Activated effector memory CD4-positive, alpha-beta T cell treated with Interleukin-2 at 50 U/mL for 16 hours (primary cell): ENCODE measurements around the gene ARMC9.
"Not testable (repeated sequence)": the region's sequence is repeated elsewhere in the genome, so short reads cannot be mapped to it uniquely, and the experiment has no call there.

Experiments used
- DNase-seq: peaks from one replicate; pipeline ENCODE4 v3.0.0-alpha.2; 2020

ARMC9 gene

DNA sequence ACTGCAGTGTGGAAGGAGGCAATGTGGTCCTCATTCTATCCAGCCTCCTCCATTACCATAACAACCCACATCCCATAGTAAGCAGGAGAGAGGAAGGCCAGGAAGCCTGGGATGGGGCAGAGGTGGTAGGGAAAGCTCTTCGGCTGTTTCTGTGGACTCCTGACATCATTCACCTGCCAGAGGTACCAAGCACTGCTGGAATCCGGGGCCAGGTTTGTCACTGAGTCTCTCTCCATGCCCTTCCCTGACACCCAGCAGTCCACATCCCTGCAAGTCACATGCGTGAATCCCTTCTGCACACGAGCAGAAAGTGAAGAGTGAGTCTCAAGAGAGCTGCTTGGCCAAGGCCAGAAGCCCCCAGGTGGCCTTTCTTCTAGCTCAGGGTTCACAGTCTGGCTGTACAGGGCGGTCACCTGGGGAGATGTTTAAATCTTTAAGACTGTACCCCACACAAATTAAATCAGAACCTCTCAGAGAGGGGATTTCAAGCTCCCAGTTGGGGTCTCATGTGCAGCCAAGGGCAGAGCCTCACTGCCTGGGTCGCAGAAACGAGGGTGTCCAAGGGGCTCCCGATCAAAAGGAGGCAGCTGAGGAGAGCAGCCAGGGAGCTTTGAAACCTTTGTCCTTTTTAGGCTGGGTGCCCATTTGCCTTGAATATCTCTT is 94.2 kb downstream of the ARMC9 start:
- no peak for DNase-seq

DNA sequence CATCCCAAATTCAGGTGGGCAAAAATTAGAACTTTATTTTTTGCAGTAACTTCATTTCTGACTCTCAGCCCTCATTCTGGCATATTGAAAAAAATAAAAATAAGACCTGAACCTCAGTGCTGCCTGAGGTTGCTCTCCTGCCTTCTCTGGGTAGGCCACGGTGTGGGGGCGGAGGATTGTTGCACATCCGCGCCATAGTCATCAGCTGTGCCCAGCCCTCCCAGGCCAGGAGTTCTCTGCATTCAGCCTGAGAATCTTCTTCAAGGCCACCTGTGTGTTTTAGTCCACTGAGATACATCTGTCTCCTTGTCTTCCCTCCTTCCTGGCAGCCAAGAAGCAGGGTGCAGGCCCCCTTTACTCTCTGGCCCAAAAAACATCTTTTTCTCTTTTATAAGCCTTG is 94.7 kb downstream of the ARMC9 start:
- no peak for DNase-seq

DNA sequence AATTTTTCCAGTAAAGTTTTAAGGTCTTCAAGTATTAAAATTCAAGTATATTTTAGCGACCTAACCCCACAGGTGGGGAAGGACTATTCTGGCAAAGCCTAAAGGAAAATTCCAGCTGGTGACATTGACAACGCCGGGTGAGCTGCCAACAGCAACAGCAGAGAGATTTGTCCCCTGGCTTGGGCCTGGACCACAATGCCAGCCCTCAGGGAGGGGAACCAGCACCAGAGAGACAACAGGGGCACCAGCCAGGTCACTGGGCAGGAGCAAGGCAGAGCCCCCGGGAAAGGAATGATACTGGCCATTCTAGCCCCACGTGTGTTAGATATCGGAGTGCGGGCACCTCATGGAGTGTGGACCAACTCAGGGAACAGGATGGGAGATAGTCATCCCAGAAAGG is 95.7 kb downstream of the ARMC9 start:
- DNase-seq: no peak

DNA sequence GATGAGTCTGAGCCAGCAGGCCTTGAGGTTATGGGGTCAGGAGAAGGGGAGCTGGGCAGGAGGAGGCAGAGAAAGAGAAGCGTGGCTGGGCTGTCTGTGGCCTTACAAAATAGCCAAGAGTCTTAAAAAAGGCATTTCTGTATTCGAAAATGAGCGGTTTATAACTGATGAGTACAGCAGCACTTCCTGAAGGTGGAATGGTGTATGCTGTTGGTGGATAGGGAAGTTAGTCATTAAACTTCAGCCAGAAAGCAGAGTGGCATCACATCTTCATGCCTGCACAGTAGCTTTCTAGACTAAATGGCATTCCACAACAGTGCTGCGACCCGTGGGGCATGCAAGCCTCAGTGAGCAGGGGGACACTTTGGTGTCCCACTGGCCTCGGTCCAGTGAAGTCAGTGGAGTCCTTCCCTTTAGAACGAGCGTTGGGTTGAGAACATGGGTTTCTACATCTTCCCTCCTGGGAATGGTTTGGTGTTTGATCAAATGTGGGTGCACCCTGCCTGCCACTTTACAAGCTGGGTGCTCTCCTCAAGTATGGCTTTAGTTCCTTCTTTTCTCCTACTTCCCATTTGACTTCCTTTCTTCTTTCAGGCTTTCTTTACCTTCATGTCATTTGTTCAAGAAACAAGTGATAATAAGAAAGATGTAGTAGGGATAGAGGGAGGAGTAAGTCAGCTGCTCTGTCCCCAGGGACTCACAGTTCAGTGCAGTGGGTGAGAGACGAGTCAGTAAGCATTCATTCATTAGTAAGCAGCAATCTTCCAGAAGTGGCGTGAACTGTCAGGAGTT is 96.3 kb downstream of the ARMC9 start:
- DNase-seq: no peak

DNA sequence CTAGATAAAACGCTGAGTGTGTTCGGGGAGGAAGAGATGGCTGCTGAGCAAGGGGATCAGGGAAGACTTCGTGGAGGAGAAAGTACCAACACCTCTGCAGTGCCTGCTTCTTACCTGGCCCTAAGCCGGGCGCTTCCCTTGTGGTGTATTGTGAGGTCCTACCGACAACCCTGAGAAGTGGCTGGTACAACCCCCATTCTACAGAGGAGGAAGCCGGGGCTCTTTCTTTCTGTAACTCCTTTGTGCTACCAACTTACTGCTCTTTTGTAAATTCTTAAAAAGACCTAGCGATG is 96.9 kb downstream of the ARMC9 start:
- DNase-seq: no peak

DNA sequence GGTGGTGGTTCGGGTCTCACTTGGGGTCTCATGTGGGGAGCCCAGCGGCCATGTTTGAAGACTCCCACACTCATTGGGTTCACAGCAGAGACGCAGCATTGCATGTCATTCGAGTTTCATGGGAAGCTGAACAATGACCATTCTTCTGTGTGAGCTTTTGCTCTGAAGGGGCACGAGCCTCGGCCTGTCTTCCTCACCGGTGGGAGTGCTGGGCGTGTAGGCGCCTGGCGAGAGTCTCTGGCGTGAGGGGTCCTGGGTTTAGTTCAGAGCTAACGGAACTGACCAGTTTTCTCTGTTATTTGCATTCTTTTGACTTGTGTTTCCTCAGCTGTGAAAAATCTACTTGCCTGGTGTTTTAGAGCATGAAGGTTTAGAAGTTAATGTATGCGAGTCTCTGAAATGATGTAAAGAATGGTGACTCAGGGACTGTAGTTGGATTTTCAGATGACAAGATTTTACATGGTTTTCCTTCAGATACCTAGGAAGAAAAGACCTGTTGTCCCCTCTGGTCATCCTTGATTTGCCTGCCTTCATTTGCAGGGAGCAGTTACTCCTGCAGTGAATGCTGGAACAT is 98.1 kb downstream of the ARMC9 start:
- DNase-seq: no peak

DNA sequence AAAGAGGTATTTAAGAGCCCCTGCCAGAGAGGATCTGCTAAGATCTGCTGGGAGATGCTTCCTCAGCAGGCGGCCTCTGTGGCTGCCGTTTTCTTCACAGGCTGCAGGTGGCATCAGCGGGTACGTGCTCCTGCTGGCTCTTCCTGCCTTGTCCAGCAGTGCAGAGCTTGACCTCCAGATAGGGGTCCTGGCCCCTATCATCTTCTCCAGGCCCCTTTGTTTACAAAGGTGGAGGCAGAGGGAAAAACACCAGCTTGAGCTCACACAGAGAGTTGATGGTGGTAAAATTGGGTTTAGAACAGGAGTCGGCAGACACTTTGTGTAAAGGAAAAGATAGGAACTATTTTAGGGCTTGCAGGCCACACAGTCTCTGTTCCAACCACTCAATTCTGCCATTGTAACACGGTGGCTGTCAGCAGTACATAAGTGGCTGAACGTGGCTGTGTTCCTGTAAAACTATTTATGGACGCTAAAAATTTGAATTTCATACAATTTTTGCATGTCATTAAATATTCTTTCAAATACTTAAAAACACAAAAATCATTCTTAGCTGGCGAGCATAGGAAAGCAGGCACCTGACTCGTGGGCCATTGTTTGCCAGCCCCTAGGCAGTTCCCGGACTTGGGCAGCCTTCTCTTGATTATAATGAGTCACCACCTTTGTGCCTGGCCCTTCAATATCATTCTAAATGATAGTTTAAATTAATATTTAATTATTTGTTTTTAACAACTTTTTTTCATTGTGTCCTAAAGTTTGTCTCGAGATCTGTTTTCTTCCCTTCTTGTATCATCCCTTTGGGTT is 98.9 kb downstream of the ARMC9 start:
- no peak for DNase-seq

DNA sequence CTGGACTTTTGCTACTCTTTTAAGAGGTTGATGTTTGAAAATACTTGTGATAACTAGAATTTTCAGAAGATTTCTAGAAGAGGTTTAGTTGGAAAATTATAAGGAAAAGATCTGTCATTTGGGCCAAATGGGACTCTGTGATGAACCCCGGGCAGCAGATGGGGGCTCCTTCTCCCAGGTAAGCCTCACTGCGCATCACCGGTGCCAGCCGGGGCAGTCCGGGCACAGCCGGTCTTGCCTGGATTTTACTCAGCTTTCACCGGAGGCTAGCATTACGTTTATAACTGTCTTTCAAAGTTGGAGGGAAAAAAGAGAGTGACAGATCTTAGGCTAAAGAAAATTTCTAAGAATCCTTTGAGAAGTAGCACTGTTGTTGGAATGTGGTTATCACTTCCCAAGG is 99.7 kb downstream of the ARMC9 start:
- no peak for DNase-seq

DNA sequence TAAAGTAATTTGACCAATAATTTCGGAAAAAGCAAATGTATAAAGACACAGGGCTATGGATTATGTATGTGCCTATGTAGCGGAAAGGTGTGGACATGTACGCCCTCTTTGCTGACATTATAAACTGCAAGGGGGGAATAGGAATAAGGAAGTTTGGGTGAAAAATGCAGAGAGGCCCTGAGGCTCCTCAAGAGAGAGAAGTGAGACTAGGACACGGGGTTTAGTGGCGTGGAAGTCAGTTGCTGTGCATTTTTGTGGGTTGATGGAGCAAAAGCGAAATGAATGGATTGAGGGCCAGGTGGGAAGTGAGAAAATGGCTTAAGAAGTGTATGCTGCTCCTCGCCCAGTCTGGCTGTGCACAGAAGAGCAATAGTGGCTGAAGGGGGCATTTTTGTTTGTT is 100.8 kb downstream of the ARMC9 start:
- DNase-seq: no peak

DNA sequence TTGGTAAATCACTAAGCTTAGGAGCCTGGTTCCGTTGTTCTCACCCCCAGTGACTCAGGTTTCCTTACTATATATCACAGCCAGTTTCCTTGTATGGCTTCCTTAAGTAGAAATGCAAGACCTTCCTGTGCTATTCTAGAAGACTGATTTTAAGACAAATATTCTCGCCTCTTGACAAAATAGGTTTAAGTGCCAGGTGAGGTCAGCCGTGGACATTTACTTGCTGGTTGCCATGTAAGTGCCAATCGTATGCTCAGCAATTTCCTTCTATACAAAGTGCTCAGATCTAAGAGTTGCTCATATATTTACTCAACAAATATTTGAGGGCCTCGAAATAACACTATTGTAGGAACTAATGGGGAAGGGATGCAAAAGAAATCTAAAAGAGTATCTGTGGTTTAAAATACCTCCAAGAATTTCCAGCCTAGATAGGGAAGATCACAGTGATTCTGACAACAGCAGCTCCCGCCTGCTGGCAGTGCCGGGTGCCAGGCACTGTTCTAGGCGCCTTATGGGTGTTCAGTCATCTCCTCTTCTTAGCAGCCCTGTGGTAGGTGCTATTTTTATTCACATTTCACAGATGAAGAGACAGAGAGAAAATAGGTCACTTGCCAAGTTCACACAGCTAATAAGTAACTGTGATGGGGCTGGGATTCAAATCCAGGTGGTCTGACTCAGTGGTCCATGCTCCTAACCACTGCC is 101.7 kb downstream of the ARMC9 start:
- no peak for DNase-seq

DNA sequence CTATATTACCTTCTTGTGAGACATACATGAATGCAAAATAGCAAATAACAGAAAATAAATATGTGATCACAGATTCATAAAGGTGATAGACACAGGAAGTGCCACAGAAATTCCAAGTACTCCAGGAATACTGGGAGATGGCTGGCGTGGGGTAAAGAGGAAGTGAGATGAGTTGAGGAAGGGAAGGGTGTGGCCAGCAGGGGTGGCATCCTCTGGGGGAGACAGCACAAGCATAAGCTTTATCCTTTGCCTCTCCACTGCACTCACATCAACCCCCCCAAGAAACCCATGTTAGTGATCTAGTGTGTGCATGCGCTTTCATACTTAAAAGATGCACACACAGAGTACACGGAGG is 102.3 kb downstream of the ARMC9 start:
- DNase-seq: no peak

DNA sequence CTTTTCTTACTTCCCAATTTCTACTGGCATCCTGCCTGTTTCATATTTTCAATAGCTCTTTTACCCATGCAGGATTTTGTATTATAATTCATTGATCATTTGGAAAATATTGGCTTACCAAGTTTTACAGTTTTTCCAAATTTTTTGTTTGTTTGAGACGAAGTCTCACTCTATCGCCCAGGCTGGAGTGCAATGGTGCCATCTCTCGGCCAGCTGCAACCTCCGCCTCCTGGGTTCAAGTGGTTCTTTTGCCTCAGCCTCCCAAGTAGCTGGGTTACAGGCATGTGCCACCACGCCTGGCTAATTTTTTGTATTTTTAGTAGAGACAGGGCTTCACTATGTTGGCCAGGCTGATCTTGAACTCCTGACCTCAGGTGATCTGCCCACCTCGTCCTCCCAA is 105.8 kb downstream of the ARMC9 start:
- DNase-seq: not testable (repeated sequence)

DNA sequence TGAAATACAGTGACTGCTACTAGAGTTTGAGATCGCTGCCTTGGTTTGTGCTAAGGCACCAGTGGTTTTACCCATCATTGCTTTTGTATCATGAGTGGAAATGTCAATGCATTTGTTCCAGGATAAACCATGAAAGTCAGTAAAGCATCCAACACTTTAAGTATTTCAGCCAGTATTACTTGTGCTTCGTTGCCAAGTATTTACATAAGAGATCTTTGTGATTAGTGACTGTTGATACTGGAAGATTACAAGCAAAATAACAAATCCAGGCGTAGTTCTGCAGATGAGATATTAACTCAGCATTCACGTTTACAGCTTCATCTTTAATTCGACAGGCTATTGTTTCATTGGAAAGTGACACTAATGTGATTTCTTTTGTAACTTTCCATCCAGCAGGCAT is 106.8 kb downstream of the ARMC9 start:
- no peak for DNase-seq

DNA sequence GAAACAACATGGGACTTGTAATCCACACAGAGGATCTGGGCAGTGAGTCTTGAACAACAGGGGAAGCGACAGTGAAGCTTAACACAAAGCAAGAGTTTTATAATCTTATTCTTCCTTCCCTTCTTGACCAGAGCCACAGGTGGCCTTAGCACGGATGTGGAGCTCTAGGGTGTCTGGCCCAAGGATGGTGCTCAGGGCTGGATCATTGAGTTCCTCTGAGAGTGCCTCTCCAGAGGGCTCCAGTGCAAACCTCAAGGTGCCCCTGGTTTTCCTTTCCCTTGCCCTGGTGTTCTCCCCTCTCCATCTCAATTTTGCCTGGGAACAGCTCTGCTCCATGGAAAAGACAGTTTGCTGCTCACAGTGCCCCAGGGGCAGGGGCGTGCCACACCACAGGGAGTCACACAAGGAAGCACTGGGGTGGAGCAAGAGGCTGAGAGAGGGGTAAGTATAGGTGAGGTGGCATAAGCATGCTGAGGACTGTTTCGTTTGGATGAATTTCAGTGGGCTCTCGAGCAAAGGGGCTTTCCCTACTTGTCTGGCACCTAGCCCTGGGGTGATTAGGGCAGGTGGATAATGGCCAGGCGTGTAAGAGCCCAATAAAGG is 108.5 kb downstream of the ARMC9 start:
- no peak for DNase-seq

DNA sequence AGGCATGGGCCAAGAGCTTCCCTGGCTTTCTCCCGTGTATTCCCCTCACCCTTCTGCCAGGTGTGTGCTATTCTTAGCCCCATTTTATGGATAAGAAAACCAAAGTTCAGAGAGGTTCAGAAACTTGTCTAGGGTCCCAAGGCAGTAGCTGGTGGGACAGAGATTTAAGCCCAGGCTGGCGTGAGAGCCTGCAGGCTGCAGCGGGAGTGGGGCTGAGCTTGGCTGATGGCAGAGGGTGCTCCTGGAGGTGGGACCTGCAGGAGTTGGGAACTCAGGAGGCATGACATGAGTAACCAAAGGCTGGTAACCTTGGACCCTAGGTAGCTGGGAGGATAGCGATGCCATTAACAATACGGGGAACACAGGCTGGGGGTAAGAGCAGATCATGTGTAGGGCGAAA is 109.8 kb downstream of the ARMC9 start:
- DNase-seq: no peak

DNA sequence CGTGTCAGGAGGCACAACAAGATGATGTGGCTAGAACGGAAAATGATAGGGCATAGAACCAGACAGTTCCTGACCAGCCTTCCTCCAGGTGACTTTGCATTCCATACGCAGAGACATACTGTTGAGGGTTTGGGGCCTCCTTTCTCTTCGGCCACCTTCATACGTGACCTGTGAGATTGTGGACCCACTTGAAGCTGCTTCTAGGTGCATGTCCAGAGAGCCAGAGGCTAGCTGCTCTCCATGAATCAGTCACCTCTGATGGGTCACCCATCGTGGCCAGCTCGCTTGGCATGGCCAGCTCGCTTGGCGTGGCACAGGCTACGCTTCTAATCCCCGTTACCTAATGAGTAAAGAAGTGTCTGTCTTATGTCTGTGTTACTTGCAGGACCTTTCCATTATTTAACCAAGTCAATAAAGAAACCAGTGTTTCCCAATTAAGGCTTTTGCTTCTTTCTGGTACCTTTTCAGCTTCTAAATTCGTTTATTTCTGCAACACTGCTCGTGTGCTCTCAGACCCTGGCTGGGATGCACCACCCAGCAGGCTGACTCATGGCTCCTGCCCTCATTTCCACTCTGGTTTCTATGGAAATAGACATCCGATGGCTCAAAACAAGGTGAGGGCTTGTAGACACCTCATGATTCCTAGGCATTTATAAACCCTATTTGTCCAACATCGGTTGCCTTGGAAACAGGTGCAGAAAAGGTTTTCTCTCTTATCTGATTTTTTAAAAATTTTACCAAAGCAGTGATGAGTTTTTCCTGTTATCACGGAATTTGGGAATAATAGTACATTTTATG is 110.4 kb downstream of the ARMC9 start:
- DNase-seq: no peak

DNA sequence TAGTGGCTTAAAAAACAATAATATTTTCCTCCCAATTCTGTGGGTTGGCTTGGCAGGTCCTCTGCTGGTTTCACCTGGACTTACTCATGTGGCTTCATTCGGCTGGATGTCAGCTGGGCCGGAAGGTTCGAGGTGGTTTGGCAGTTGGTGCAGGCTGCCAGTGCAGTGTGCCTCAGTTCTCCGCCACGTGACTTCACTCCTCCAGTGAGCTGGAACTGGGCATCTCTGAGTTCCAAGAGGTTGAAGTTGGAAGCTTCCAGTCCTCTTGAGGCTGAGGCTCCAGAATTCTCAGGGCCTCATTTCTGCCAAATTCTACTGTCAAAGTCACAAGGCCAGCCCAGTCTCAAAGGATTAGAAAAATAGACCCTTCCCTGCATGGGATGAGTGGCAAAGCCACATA is 113.6 kb downstream of the ARMC9 start:
- no peak for DNase-seq

DNA sequence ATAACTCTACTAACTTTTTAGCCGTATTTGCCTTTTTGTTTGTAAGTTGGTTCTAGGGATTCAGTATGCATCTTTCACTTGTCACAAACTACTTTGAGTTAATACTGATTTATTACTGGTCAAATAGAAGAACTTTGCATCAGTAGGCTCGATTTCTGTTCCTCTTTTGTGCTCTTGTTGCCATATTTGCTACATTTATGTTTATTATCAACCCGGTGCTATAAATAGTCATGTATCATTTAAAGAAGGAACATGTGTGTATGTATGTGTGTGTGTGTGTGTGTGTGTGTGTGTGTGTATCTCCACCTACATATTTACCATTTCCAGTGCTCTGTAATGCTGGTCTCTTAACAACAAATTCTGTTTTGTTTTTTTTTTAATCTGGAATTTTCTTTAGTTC is 117.5 kb downstream of the ARMC9 start:
- DNase-seq: no peak

DNA sequence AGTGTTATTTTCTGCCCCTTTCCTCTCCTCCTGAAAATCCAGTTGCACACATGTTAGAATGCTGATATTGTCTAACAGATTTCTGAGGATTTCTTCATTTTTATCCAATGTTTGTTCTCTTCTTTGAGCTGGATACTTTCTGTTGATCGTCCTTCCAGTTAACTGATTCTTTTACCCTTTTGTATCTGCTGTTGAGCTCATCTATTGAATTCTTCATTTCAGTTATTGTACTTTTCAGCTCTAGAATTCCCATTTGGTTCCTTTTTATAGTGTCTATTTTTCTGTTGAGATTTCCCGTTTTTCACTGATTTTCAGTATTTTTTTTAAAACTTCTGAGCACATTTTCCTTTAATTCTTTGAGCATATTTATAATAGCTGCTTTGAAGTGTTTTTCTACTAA is 119.1 kb downstream of the ARMC9 start:
- DNase-seq: no peak

DNA sequence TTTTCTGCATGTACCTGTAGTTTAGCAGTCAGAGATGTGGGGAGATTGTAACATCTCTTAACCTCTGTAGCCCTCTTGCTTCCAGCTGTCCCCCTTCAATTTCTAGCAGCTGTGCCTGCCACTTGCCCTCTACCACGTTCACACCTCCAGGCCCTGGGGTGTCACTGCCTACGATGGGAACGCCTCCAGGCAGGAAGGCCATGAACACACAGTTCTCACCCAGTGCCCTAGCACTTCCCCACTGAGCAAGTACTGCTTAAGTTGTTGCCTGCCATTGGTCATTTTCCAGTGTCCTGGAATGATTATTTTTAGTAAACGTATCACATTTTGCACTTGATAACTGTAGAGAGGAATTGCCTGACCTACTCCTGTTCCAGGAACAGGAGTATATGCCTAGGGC is 120.0 kb downstream of the ARMC9 start:
- no peak for DNase-seq

DNA sequence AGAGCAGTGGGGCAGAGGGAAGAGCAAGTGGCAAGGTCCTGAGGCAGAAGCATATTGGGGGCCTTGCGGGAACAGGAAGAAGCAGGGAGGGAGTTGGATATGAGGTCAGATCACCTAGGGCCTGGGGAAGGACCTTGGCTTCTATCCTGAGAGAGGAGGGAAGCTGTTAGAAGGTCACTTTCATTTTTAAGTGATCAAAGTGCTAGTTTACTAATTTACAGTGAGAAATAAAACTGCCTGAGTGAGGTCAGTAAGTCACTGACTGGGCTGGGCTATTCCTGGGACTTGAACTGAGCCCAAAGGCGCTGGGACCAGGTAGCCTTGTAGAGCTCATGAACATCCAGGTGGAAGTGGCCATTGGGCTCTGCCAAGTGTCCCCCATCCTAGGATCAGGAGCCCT is 120.5 kb downstream of the ARMC9 start:
- DNase-seq: no peak

DNA sequence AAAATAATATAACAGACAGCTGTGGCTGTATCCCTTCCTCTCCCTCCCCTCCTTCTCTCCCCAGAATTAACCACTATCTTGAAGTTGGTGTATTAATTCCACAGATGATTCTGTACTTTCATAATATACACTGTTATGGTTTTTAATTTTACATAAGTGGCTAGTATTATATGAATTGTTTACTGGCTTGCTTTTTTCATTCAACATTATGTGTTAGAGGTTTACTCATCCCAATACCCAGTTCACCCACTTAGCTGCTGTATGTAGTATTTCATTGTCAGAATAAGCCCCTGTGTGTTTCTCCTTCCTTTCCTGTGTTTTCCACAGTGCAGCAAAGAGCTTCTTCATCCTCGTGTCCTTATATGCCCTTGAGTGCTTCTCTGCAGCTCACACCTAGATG is 121.4 kb downstream of the ARMC9 start:
- no peak for DNase-seq
